ENCODE measurements around the gene TDG.

The TDG gene

GRCh38 chr12:103965590-103966504 is at the start of gene TDG:
TSS of gene TDG (plus strand) at chr12:103965872. CDS start at chr12:103966038, 166 bp downstream.
- DNase-seq (ENCODE audit: low read depth), result peak; percentile 99

GRCh38 chr12:103917873-103918272 is 47.8 kb upstream of the TDG start:
- no peak for DNase-seq (ENCODE audit: low read depth)

- peak; percentile 81 for DNase-seq (ENCODE audit: low read depth)
Measured at GRCh38 chr12:103924761-103925641, 40.7 kb upstream of the TDG start.

GRCh38 chr12:103928682-103929045 is 37.0 kb upstream of the TDG start:
- no peak for DNase-seq (ENCODE audit: low read depth)

- peak; percentile 95 for DNase-seq (ENCODE audit: low read depth)
Measured at GRCh38 chr12:103929046-103929783, 36.5 kb upstream of the TDG start.

GRCh38 chr12:103929784-103930033 is 36.0 kb upstream of the TDG start:
- no peak for DNase-seq (ENCODE audit: low read depth)

GRCh38 chr12:103930034-103930786 is 35.5 kb upstream of the TDG start, which contains the start of gene HSP90B1:
TSS of gene HSP90B1 (plus strand) at chr12:103930410. CDS start at chr12:103930516, 106 bp downstream.
- peak; percentile 100 for DNase-seq (ENCODE audit: low read depth)

GRCh38 chr12:103930787-103931735 is 34.6 kb upstream of the TDG start:
- DNase-seq (ENCODE audit: low read depth), result peak; percentile 34

- peak; percentile 11 for DNase-seq (ENCODE audit: low read depth)
Measured at GRCh38 chr12:103933237-103933636, 32.4 kb upstream of the TDG start.

GRCh38 chr12:103936679-103937078 is 29.0 kb upstream of the TDG start:
- no peak for DNase-seq (ENCODE audit: low read depth)

- DNase-seq (ENCODE audit: low read depth), result no peak
Measured at GRCh38 chr12:103944964-103945363, 20.7 kb upstream of the TDG start.

GRCh38 chr12:103947871-103948555 is 17.7 kb upstream of the TDG start:
- DNase-seq (ENCODE audit: low read depth), result no peak

- DNase-seq (ENCODE audit: low read depth), result no peak
Measured at GRCh38 chr12:103948746-103949406, 16.8 kb upstream of the TDG start.

- no peak for DNase-seq (ENCODE audit: low read depth)
Measured at GRCh38 chr12:103952497-103952896, 13.2 kb upstream of the TDG start.

GRCh38 chr12:103955811-103956508 is 9.7 kb upstream of the TDG start:
- DNase-seq (ENCODE audit: low read depth), result peak; percentile 45

- no peak for DNase-seq (ENCODE audit: low read depth)
Measured at GRCh38 chr12:103956509-103957027, 9.1 kb upstream of the TDG start.

- no peak for DNase-seq (ENCODE audit: low read depth)
Measured at GRCh38 chr12:103957865-103958388, 7.7 kb upstream of the TDG start.

GRCh38 chr12:103958621-103959020 is 7.1 kb upstream of the TDG start:
- DNase-seq (ENCODE audit: low read depth), result no peak
